Measurements from ENCODE around the gene SDK2.

DNA sequence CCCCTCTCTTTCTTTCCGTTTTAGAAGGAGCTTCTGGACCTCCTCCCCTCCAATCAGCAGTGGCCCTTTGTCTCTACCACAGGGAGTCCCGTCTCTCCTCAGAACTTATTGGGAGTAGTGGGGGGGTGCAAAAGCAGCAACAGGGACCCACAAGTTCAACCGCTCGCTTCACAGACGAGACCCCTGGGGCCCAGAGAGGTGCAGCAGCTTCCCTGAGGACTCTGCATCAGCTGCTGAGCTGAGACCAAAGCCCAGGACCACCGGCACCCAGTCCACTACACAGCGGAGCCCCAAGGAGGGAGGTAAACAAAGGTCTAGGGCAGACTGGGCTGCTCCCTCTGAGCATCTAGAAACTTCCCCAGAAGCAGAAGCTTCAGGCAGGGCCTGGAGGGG, 123.9 kb downstream of the SDK2 start:
- TF ChIP-seq BRCA1 (IDR thresholded peaks at IDR 0.05) (no peak), BRCA1 (CRISPR knock-in tag; IDR thresholded peaks at IDR 0.05) (no peak), L3MBTL2 (IDR thresholded peaks at IDR 0.05) (no peak)
- TF ChIP-seq, protein P1, sequence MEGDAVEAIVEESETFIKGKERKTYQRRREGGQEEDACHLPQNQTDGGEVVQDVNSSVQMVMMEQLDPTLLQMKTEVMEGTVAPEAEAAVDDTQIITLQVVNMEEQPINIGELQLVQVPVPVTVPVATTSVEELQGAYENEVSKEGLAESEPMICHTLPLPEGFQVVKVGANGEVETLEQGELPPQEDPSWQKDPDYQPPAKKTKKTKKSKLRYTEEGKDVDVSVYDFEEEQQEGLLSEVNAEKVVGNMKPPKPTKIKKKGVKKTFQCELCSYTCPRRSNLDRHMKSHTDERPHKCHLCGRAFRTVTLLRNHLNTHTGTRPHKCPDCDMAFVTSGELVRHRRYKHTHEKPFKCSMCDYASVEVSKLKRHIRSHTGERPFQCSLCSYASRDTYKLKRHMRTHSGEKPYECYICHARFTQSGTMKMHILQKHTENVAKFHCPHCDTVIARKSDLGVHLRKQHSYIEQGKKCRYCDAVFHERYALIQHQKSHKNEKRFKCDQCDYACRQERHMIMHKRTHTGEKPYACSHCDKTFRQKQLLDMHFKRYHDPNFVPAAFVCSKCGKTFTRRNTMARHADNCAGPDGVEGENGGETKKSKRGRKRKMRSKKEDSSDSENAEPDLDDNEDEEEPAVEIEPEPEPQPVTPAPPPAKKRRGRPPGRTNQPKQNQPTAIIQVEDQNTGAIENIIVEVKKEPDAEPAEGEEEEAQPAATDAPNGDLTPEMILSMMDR (IDR thresholded peaks at IDR 0.05 in 2 of 3, conservative IDR thresholded peaks at IDR 0.05 in 1 of 3; ENCODE audit: insufficient read depth in 2 of 3, low read depth in 1 of 3, low read length in 3 of 3), result no peak

Measured in K562 (cell line).